Keratinocyte (primary cell): ENCODE results near the gene GHRHR. TPM values are rescaled to one million over a fixed set of nuclear protein-coding genes. Genes with fewer than 3 reads are reported as not detected.

ENCODE experiments used
- DNase-seq: peaks from one replicate; pipeline ENCODE4 v3.0.0-alpha.2; 2011; ENCODE audit warnings: low read depth, missing footprints, low spot score
- FAIRE-seq: peaks from 2 replicates; lab custom pipeline; 2011; peaks lifted over from hg19 to GRCh38; lab: Jason Lieb, UNC
- H2AFZ ChIP-seq: 2 replicates; pipeline ENCODE4 v1.6.0; 2012; ENCODE audit warnings: low read length, control low read depth, inconsistent platforms; ENCODE audit not compliant: control insufficient read depth
- H3K27ac ChIP-seq: 2 replicates; pipeline ENCODE4 v1.5.1; 2011; ENCODE audit warnings: low read length; ENCODE audit not compliant: control insufficient read depth, insufficient read depth
- H3K27me3 ChIP-seq: 3 replicates; pipeline ENCODE4 v1.6.0; 2011; ENCODE audit warnings: low read length; ENCODE audit not compliant: control insufficient read depth, insufficient read depth; ENCODE audit errors: extremely low read depth
- H3K36me3 ChIP-seq, 2 experiments: 2 replicates in 1 of 2; 3 replicates in 1 of 2; pipeline ENCODE4 v1.5.1; 2011; ENCODE audit warnings: low read length in 2 of 2, mild to moderate bottlenecking in 1 of 2; ENCODE audit not compliant: control insufficient read depth in 2 of 2, insufficient read depth in 2 of 2; ENCODE audit errors: extremely low read depth in 1 of 2
- H3K4me1 ChIP-seq: 3 replicates; pipeline ENCODE4 v1.5.1; 2011; ENCODE audit warnings: low read length; ENCODE audit not compliant: control insufficient read depth, insufficient read depth; ENCODE audit errors: extremely low read depth
- H3K4me2 ChIP-seq: 3 replicates; pipeline ENCODE4 v1.6.0; 2011; ENCODE audit warnings: low read depth, low read length; ENCODE audit not compliant: control insufficient read depth, insufficient read depth; ENCODE audit errors: extremely low read depth
- H3K4me3 ChIP-seq, 3 experiments: fragments of 200-600 bp in 1 of 3; sonication (generic) in 1 of 3; 2 replicates in 2 of 3; 3 replicates in 1 of 3; pipeline ENCODE4 v1.5.1; 2011 to 2016; ENCODE audit warnings: low read length in 3 of 3, mild to moderate bottlenecking in 3 of 3, control low read depth in 2 of 3, inconsistent platforms in 1 of 3, low read depth in 1 of 3, mixed read lengths in 1 of 3, mixed run types in 1 of 3, moderate library complexity in 1 of 3; ENCODE audit not compliant: control insufficient read depth in 2 of 3, insufficient read depth in 2 of 3; ENCODE audit errors: extremely low read depth in 1 of 3
- H3K79me2 ChIP-seq: 2 replicates; pipeline ENCODE4 v1.6.0; 2012; ENCODE audit warnings: low read length; ENCODE audit not compliant: control insufficient read depth, insufficient read depth
- H3K9ac ChIP-seq: 3 replicates; pipeline ENCODE4 v1.6.0; 2011; ENCODE audit warnings: low read length; ENCODE audit not compliant: control insufficient read depth, insufficient read depth; ENCODE audit errors: extremely low read depth
- H3K9me1 ChIP-seq: 3 replicates; pipeline ENCODE4 v1.6.0; 2011; ENCODE audit warnings: low read length; ENCODE audit not compliant: control insufficient read depth, insufficient read depth; ENCODE audit errors: extremely low read depth
- H3K9me3 ChIP-seq: 2 replicates; pipeline ENCODE4 v1.5.1; 2012; ENCODE audit warnings: low read depth, low read length; ENCODE audit not compliant: control insufficient read depth
- H4K20me1 ChIP-seq: 3 replicates; pipeline ENCODE4 v1.6.0; 2011; ENCODE audit warnings: low read length; ENCODE audit not compliant: control insufficient read depth, insufficient read depth; ENCODE audit errors: extremely low read depth
- CTCF ChIP-seq, 3 experiments: IDR thresholded peaks in 1 of 3; conservative IDR thresholded peaks in 1 of 3; optimal IDR thresholded peaks in 1 of 3; 2 replicates in 2 of 3; 3 replicates in 1 of 3; pipeline versions ENCODE3 to v1.5.1; 2011; ENCODE audit warnings: low read length in 3 of 3, mild to moderate bottlenecking in 3 of 3, moderate library complexity in 2 of 3, control low read depth in 1 of 3, inconsistent platforms in 1 of 3; ENCODE audit not compliant: insufficient read depth in 2 of 3; ENCODE audit errors: extremely low read depth in 1 of 3
- EZH2 ChIP-seq: IDR thresholded peaks from one replicate; pipeline ENCODE4 v1.6.1; 2012; ENCODE audit warnings: inconsistent platforms, mild to moderate bottlenecking, low read length, moderate library complexity
- dilution Hi-C: fragments of 300-500 bp; cut with MboI; formaldehyde crosslinking; loops from one replicate; pipeline ENCODE4 v1.7.0; 2020; ENCODE audit warnings: low sequenced_read_pairs; ENCODE audit not compliant: extremely low pct_ligation_motif_present
- polyA plus RNA-seq, 5 experiments: library from polyadenylated mRNA; depleted of rRNA in 3 of 5; stranded (reverse) in 3 of 5; stranded (forward) in 1 of 5; unstranded in 1 of 5; fragments of >200 nt; gene quantifications; 1 replicate in 1 of 5; 2 replicates in 3 of 5; 3 replicates in 1 of 5; pipeline versions ENCODE4 v1.2.1 to v1.2.3, GENCODE V29; 2011 to 2012; ENCODE audit warnings: missing spikeins in 2 of 5, low read depth in 1 of 5, low replicate concordance in 1 of 5

The GHRHR gene
- polyA plus RNA-seq, 1 donor (not counting 4 experiments of a cell fraction or from before 2014, with no cell fraction given): not detected

GRCh38 chr7:30986331-30986730 lies 22.6 kb downstream of the GHRHR start:
- H3K27ac ChIP-seq: no peak overlapping the region
- H3K36me3 ChIP-seq: no peaks in the 10 kb centered on the region
- DNase-seq (no peak), FAIRE-seq (no peak)
- H3K4me3 ChIP-seq: no peak overlapping the region
- no peaks in the 10 kb centered on the region for H3K27me3 ChIP-seq
- peaks cover 11% of the 10 kb centered on the region for H3K4me1 ChIP-seq
- no peak overlapping the region for H3K9ac ChIP-seq
- dilution Hi-C loops: loop anchor here (25.0 kb wide), 1 partner anchor 126 kb away; no protein-coding TSS in a partner anchor
- no peaks in the 10 kb centered on the region for H3K9me3 ChIP-seq
- no peak for TF ChIP-seq CTCF (optimal IDR thresholded peaks at IDR 0.05 in 1 of 3, IDR thresholded peaks at IDR 0.05 in 1 of 3, conservative IDR thresholded peaks at IDR 0.05 in 1 of 3; ENCODE audit: extremely low read depth in 1 of 3, insufficient read depth in 2 of 3, low read length in 3 of 3)
- TF ChIP-seq EZH2: no peak
- no peak overlapping the region for H3K4me2 ChIP-seq
- H3K9me1 ChIP-seq: no peaks in the 10 kb centered on the region
- no peaks in the 10 kb centered on the region for H3K79me2 ChIP-seq
- no peak overlapping the region for H2AFZ ChIP-seq
- H4K20me1 ChIP-seq: no peaks in the 10 kb centered on the region

- no peak overlapping the region for H2AFZ ChIP-seq
- no peak overlapping the region for H3K4me3 ChIP-seq
- no peaks in the 10 kb centered on the region for H4K20me1 ChIP-seq
- no peaks in the 10 kb centered on the region for H3K27me3 ChIP-seq
- no peak for TF ChIP-seq CTCF (optimal IDR thresholded peaks at IDR 0.05 in 1 of 3, IDR thresholded peaks at IDR 0.05 in 1 of 3, conservative IDR thresholded peaks at IDR 0.05 in 1 of 3; ENCODE audit: extremely low read depth in 1 of 3, insufficient read depth in 2 of 3, low read length in 3 of 3)
- TF ChIP-seq EZH2: no peak
- H3K27ac ChIP-seq: no peak overlapping the region
- FAIRE-seq (no peak), DNase-seq (no peak)
- no peaks in the 10 kb centered on the region for H3K79me2 ChIP-seq
- H3K36me3 ChIP-seq: no peaks in the 10 kb centered on the region
- H3K4me1 ChIP-seq: peaks cover 11% of the 10 kb centered on the region
- dilution Hi-C loops: loop anchor here (25.0 kb wide), 1 partner anchor 126 kb away; no protein-coding TSS in a partner anchor
- no peak overlapping the region for H3K9ac ChIP-seq
- no peak overlapping the region for H3K4me2 ChIP-seq
- H3K9me1 ChIP-seq: no peaks in the 10 kb centered on the region
- H3K9me3 ChIP-seq: no peaks in the 10 kb centered on the region
Observed at GRCh38 chr7:30986738-30987137, 23.0 kb downstream of the GHRHR start.
